Stimulated activated memory B cell treated with anti-CD40 and anti-IgM and Interleukin-4, amounts not matched to agents 10 μg/mL and 1 μg/mL and 100 μg/mL, for 72 hours (primary cell): ENCODE results near the gene ASB6.

ENCODE experiments used
- ATAC-seq: fragments of 150-1000 bp; cut with Tn5 transposase; 2 replicates; pipeline ENCODE4 v1.10.0; 2021
- H3K27ac Mint-ChIP-seq: one replicate; pipeline ENCODE4 v1.8.0; 2022; ENCODE audit warnings: mild to moderate bottlenecking, mixed read lengths
- H3K27me3 Mint-ChIP-seq: one replicate; pipeline ENCODE4 v1.8.0; 2022; ENCODE audit warnings: mixed read lengths
- H3K36me3 Mint-ChIP-seq: one replicate; pipeline ENCODE4 v1.8.0; 2022; ENCODE audit warnings: mixed read lengths
- H3K4me1 Mint-ChIP-seq: one replicate; pipeline ENCODE4 v1.8.0; 2022; ENCODE audit warnings: mixed read lengths
- H3K4me3 Mint-ChIP-seq: one replicate; pipeline ENCODE4 v1.8.0; 2022; ENCODE audit warnings: mild to moderate bottlenecking, moderate library complexity, mixed read lengths
- H3K9me3 Mint-ChIP-seq: one replicate; pipeline ENCODE4 v1.8.0; 2022; ENCODE audit warnings: mixed read lengths

The ASB6 gene

DNA sequence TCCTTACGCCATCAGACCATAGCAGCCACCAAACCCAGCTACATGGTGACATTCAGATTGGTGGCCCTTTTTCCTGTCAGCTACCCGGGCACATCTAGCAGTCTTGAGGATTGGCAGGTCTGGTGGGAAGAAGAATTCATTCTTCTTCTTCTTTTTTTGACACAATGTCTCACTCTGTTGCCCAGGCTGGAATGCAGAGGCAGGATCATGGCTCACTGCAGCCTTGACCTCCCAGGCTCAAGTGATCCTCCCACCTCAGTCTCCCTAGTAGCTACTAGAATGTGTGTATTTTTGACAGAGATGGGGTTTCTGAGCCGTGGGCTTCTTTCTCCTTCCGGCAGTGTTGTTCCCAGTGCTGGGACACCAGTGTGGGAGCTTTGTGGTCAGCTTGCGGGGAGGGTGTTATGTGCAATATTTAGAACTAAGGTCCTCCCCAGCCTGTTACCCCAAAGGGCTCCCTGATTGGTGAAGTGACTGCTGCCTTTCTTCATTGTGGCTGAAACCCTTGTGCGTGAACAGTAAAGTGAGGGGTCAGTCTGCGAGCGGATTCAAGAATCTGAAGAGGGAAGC is 12.6 kb downstream of the ASB6 start:
- no peak overlapping the region for H3K27ac Mint-ChIP-seq
- H3K4me1 Mint-ChIP-seq, result peaks cover 69% of the 10 kb centered on the region
- H3K27me3 Mint-ChIP-seq, result no peaks in the 10 kb centered on the region
- H3K4me3 Mint-ChIP-seq, result no peak overlapping the region
- ATAC-seq, result no peak
- no peaks in the 10 kb centered on the region for H3K9me3 Mint-ChIP-seq
- peaks cover 22% of the 10 kb centered on the region for H3K36me3 Mint-ChIP-seq

DNA sequence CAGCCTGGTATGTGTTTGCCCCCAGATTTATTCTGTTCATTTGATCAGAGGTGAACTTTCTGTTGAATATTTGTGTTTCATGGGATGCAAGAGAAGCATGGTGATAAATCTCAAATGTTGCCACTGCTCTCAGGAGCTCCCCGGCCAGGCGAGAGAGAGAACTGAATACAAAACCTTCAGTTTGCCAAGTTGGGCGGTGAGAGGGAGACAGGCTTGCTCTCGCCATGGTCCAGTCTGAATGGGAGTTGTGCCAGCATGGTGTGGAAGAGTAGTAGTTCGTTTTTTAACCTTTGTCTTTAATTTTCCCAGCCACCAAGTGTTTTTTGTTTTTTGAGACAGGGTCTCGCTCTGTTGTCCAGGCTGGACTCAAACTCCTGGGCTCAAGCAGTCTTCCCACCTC is 13.2 kb downstream of the ASB6 start:
- no peak overlapping the region for H3K27ac Mint-ChIP-seq

DNA sequence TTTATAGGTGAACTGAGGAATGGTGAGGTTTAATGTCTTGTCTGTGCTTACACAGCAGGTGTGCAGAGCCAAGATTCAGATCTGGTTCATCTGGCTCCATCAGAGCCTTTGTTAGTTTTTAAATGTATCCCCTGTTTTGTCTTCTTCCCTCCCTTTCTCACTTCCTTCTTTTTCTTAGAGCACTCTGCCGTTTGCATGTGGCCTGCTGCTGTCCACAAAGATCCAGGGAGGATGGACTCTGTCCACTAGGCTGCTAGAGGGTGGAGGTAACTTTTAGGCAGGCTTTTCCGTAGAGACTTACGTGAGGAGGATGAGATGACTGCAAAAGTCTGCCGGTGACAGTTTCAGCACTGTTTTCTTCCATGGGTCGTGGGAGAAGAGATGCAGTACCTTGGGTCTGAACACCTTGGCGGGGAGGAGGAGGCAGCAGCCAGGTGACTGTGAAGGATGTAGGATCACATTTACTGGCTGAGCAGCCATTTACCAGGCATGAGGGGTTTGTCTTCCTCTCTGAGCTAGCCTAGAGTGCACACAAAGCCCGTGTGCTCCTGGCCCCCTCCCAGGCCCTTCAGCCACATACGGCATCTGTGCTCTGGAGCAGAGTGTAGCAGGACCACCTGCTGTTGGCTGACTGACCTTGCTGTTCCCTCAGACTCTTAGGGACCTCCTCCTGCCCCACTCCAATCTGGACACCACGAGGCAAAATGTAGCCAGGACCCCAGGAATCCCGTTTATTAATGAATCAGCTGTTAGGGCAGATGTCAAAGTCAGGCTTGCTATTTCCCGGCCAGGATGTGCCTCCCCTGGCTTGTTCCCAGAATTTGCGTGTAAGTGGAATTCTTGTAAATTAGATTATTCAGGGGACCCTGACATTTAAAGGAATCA is 14.2 kb downstream of the ASB6 start:
- Mint-ChIP-seq H3K4me1 (peaks cover 75% of the 10 kb centered on the region), H3K27me3 (peaks cover 7% of the 10 kb centered on the region), H3K36me3 (peaks cover 22% of the 10 kb centered on the region), H3K9me3 (no peaks in the 10 kb centered on the region), H3K4me3 (peak overlapping the region; percentile 79), H3K27ac (peak overlapping the region; percentile 96)
- ATAC-seq, result no peak

More for the DNA sequence above, 13.2 kb downstream of the ASB6 start:
- no peaks in the 10 kb centered on the region for H3K27me3 Mint-ChIP-seq
- no peak overlapping the region for H3K4me3 Mint-ChIP-seq
- no peaks in the 10 kb centered on the region for H3K9me3 Mint-ChIP-seq
- no peak for ATAC-seq
- peaks cover 75% of the 10 kb centered on the region for H3K4me1 Mint-ChIP-seq
- H3K36me3 Mint-ChIP-seq, result peaks cover 22% of the 10 kb centered on the region

DNA sequence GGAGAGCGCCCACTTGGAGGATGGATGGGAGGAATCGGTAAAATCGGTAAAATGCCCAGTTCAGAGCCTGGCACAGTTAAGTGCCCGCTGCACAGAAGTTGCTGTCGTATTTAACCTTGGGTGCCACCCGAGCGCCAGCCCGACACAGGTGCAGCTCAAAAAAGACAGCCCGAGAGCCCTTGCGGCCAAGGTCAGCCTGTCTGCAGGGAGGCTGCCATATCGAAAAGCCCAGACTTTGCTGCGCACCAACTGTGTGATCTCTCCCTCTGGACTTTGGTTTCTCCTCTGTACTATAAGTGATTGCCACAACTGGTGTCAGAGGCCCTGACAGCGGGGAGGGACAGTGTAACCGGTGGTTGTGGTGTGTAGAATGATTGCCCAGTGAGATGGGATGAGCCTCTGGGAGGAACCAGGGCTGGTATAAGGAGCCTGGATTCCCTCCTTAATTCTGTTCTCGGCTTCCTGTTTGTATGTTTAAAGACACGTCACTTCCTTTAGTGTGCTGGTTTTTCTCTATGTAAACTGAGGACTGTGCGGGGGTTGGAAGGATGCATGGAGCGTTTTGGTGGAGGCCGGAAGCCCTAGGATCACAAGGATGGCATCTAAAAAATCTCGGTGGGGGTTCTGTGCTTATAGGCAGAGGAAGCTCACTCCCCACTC is 15.2 kb downstream of the ASB6 start:
- Mint-ChIP-seq H3K4me1 (peaks cover 66% of the 10 kb centered on the region), H3K36me3 (peaks cover 14% of the 10 kb centered on the region), H3K27me3 (peaks cover 13% of the 10 kb centered on the region), H3K27ac (peak overlapping the region; percentile 96), H3K4me3 (peak overlapping the region; percentile 79), H3K9me3 (no peaks in the 10 kb centered on the region)
- ATAC-seq, result peak; percentile 52

DNA sequence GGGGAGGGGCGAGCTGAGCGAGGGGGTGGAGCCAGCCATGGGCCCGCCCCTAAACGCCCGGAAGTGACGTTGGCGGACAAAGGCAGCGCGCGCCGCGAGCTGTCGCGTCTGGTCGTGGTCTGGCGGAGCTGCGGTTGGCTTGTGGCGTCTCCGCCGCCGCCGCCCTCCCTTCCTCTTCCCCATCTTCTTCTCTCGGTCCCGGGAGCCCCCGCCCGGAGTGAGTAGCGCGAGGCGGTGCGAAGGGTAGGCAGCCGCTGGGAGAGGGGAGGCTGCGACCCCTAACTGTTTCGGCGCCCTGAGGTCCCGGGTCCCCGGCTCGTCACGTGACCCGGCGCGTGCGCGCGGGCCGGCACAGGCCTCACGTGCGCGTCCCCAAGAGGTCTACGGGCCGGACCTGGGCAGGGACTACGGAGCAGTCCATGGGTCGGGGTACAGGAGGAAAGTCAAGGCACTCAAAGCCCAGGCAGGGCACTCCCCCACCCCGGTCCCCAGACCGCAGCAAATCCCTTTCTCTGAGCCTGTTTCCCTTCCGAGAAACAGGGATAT is 15.8 kb downstream of the ASB6 start, which contains the start of gene NTMT1:
Gene NTMT1, plus strand, starts transcription at position 85 of the 546 bp plus-strand sequence. CDS start 6,541 bp downstream, outside the sequence.
- ATAC-seq, result peak; percentile 94
- Mint-ChIP-seq H3K27me3 (peaks cover 19% of the 10 kb centered on the region), H3K4me3 (peak within 1 kb of the TSS; percentile 79), H3K27ac (peak within 1 kb of the TSS; percentile 96), H3K9me3 (no peaks in the 10 kb centered on the region), H3K4me1 (peaks cover 60% of the 10 kb centered on the region), H3K36me3 (peaks cover 8% of the 10 kb centered on the region)

DNA sequence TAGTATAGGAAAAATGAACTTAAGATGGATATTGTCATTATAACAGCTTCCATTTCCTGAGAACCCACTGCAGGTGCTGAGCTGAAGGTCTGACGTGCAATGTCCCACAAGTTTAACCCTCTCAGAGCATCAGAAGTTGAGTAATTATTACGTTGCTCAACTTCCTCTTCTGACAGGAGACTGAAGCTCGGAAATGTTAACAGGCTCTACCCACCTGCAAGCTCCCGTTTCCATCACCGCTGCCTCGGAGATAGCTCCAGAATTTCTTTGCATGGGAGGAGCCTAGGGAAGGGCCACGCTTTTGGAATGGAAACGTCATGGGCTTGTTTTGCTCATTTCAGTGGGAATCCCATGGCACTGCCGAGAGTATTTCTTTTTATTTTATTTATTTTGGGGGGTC is 17.0 kb downstream of the ASB6 start:
- Mint-ChIP-seq H3K9me3 (no peaks in the 10 kb centered on the region), H3K27me3 (peaks cover 26% of the 10 kb centered on the region), H3K36me3 (no peaks in the 10 kb centered on the region), H3K4me3 (peak overlapping the region; percentile 79), H3K4me1 (peaks cover 55% of the 10 kb centered on the region), H3K27ac (peak overlapping the region; percentile 96)
- ATAC-seq, result peak; percentile 61

DNA sequence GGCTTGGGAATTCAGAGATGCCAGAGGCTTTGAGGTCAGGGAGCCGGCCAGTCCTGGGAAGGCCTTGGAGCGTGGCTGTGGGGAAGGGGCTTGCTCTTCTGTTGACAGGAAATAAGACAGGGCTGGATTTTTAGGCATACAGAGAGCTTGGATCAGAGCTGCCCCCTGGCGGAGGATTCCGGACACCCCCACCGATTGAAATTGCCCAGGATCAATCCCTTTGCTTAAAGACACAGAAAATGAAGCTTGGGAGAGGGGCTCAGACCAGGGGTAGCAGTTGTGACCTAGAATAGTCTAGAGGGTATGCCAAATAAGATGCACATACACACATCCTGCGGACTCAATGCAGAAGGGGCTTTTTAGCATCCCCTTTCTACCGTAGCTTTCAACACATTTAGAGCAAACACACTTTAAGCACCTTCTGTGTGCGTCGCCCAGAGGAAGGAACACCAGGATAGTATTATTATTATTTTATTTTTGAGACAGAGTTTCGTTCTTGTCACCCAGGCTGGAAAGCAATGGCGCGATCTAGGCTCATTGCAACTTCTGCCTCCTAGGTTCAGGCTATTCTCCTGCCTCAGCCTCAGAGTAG is 17.7 kb downstream of the ASB6 start:
- H3K4me1 Mint-ChIP-seq, result peaks cover 48% of the 10 kb centered on the region
- ATAC-seq, result no peak

DNA sequence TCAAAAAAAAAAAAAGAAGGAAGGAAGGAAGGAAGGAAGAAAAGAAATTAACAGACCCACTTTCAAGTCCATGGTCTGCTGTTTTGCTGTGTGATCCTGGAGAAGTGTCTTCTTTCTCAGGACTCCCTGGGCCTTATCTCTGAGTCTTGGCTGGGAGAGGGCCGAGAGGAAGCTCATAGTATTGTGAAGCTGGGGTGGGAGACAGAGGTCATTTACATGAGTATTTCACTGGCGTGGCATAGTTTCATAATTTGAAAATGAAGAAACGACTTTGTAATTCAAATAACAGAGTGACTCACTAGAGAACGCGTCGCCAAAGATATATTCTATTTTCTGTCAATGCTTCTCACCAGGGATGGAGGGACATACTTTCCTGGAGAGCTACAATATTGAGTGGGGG is 18.6 kb downstream of the ASB6 start:
- Mint-ChIP-seq H3K27me3 (peaks cover 41% of the 10 kb centered on the region), H3K27ac (no peak overlapping the region)
- ATAC-seq, result no peak

More for the DNA sequence above, 17.7 kb downstream of the ASB6 start:
- Mint-ChIP-seq H3K27ac (peak overlapping the region; percentile 96), H3K36me3 (no peaks in the 10 kb centered on the region), H3K27me3 (peaks cover 32% of the 10 kb centered on the region), H3K4me3 (no peak overlapping the region), H3K9me3 (no peaks in the 10 kb centered on the region)

DNA sequence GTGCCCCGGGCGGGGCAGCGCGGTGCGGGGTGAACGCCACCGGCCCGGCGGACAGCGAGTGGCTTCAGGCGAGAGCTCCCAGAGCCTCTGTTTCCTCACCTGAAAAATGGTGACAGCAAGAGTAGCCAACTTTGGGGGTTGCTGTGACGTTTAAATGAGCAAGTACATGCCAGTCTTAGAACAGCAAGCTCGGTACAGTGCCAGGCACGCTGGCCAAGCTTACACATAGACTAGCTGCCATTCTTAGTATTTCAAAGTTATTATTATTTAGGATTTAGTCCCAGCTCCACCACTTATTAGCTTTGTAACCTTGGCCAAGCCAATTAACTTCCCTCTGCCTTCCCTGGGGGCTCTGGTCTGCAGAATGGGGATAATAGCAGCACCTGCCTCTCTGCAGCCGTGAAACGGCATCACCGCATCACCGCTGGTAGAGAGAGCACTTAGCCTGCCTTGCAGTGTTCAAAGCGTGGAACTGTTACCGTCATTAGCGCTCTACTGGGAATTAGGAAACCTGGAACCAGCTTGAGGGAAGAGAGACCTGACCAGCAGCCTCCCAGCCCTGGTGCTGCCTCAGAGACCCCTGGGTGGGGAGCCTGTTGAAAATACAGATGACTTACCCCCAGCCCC is 21.2 kb downstream of the ASB6 start, which contains the start of gene C9orf50:
Gene C9orf50, minus strand, starts transcription at position 433 of the 627 bp plus-strand sequence. CDS start 527 bp downstream, outside the sequence.
- Mint-ChIP-seq H3K9me3 (peaks cover 2% of the 10 kb centered on the region), H3K27me3 (peaks cover 42% of the 10 kb centered on the region), H3K36me3 (no peaks in the 10 kb centered on the region), H3K27ac (no peak within 1 kb of the TSS), H3K4me1 (peaks cover 22% of the 10 kb centered on the region), H3K4me3 (peak within 1 kb of the TSS; percentile 38)
- no peak for ATAC-seq

More for the DNA sequence above, 18.6 kb downstream of the ASB6 start:
- Mint-ChIP-seq H3K4me3 (no peak overlapping the region), H3K4me1 (peaks cover 40% of the 10 kb centered on the region), H3K36me3 (no peaks in the 10 kb centered on the region), H3K9me3 (peaks cover 1% of the 10 kb centered on the region)

DNA sequence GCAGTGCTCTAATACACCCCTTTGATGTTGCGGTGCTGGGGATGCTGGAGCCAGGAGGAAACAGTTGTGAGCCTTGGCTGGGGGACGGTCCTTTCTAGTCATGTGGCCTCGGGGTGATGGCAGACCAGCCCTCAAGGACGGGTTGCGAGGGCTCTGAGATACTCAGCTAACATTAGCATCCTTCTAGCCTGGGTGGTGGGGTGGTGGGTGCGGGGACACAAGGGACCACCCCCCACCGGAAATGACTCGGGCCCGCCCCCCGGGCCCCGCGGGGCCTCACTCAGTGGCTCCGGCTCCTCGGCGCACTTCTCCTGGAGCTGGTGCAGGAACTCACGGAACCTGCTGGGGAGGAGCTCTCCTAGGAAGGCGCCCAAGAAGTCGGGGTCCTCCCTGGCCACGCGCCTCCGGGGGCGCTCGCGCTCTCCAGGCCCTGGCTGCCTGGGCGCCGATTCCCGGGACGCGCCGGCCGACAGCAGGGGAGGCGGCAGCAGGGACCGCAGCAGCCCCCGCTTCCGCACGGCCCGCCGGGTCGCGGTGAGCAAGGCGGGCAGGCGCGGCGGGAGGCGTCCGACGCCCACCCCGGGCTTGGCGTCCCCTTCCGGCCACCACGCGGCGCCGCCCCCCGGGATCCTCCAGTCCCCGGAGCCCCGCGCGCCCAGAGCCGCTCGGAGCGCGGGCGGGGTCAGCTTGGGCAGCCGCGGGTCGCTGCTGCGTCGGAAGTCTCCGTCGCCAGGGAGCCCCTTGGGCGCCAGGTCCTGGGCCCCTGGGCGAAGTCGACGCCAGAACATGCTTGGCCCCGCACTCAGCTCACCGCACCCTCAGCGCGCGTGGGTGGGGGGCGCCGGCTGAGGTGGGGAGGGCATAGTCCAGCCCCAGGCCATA is 21.9 kb downstream of the ASB6 start:
- Mint-ChIP-seq H3K36me3 (no peaks in the 10 kb centered on the region), H3K27ac (no peak overlapping the region), H3K9me3 (peaks cover 2% of the 10 kb centered on the region), H3K27me3 (peaks cover 42% of the 10 kb centered on the region), H3K4me3 (peak overlapping the region; percentile 38), H3K4me1 (peaks cover 19% of the 10 kb centered on the region)
- peak; percentile 36 for ATAC-seq

DNA sequence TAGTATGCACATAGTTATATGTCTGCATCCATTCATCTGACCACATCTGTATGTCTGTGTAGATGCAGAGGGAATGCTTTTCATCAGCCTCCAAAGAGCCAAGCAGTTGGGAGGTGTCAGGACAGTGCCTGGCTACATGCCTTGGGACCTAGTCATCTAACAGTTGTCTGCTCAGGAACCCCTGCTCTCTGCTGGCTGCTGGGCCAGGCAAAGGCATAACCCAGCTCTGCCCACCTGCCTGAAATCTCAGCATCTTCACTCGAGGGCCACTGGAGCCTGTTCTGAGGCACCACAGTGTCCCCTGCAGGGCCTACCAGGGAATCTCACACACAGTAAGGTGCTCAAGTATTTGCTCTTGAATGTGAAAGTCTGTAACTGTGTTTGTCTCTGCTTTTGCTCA is 24.8 kb downstream of the ASB6 start:
- Mint-ChIP-seq H3K9me3 (peaks cover 2% of the 10 kb centered on the region), H3K27me3 (peaks cover 40% of the 10 kb centered on the region), H3K4me3 (no peak overlapping the region), H3K36me3 (no peaks in the 10 kb centered on the region), H3K27ac (no peak overlapping the region), H3K4me1 (peaks cover 6% of the 10 kb centered on the region)
- ATAC-seq, result no peak

DNA sequence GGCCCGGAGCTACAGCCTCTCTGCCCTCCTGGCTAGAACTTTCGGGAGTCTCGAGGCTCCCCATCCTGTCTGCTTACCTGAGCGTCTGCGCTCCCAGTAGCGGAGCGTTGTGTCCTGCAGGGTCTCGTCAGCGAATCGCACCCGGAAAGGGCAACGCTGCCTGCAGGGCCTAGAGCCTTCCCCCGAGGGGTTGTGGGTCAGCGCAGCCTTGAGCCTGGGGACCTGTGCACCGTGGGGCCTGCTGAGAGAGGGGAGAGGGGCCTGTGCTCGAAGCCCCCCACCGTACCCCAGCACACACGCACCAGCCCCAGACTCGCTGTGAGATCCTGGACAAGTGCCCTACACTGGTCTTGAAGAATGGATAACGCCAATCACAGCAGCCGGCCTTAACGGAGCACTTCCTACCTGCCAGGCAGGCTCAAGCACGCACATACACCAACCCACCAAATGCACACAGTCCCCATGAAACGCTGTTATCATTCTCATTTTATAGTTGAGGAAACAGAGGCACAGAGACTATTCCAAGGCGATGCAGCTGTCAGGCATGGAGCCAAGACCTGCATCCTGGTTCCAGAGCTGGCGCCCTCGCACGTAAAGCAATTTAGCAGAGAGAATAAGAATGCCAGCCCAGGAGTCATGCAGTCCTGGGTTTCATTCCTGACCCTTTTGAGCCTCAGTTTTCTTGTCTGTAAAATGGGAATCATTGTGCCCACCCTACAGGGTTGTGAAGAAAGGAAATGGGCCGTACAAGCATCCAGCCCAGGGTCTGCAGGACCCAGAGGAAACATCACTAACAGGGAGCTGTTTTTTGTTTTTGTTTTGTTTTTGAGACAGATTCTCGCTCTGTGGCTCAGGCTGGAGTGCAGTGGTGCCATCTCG is 26.3 kb downstream of the ASB6 start:
- Mint-ChIP-seq H3K4me3 (no peak overlapping the region), H3K4me1 (peaks cover 8% of the 10 kb centered on the region), H3K36me3 (no peaks in the 10 kb centered on the region), H3K27me3 (peaks cover 26% of the 10 kb centered on the region), H3K9me3 (peaks cover 2% of the 10 kb centered on the region), H3K27ac (no peak overlapping the region)
- ATAC-seq, result no peak

DNA sequence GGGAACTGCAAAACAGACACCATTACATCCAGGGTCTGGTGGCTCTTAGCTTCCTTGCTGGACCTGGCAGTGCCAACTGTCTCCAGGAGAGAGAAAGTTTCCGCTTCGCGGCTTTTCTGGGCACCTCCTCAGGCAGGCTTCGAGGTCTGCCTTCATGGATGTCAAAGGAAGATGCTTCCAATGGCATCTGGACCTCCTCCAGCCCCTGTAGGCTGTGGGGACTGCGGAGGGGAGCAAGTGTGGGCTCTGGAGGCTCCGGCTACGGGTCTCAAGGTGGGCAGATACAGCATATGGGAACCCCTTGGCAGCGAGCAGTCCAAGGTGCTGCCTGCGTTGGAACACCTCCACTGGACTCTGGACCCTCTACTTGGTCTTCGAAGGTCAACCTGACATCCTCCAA is 27.0 kb downstream of the ASB6 start:
- Mint-ChIP-seq H3K9me3 (peaks cover 2% of the 10 kb centered on the region), H3K4me1 (peaks cover 11% of the 10 kb centered on the region), H3K27me3 (peaks cover 24% of the 10 kb centered on the region), H3K4me3 (no peak overlapping the region), H3K27ac (no peak overlapping the region), H3K36me3 (no peaks in the 10 kb centered on the region)
- no peak for ATAC-seq
